HepG2 (cell line): Measurements from ENCODE around the gene PTPRM. TPM values are rescaled to one million over a fixed set of nuclear protein-coding genes. Genes with fewer than 3 reads are reported as not detected.

Source experiments
- ATAC-seq: fragments of 200-7000 bp; cut with Tn5 transposase; 3 replicates; pipeline ENCODE4 v1.9.1; 2020; ENCODE audit warnings: mild to moderate bottlenecking, moderate library complexity
- BruUV-seq: library from RNA; stranded (reverse); fragments of 400-500 nt; replicated peaks from 2 replicates; lab custom pipeline; 2021; lab: Mats Ljungman, UMichigan
- CTCF ChIA-PET: fragments of 300-600 bp; formaldehyde crosslinking; extraction: SDS; loops from one replicate; lab custom pipeline; 2021; ENCODE audit warnings: low total read pairs, inconsistent platforms, low intra/inter-chr PET ratio; lab: Yijun Ruan, JAX
- POLR2A ChIA-PET: fragments of 350-600 bp; sonication (Branson Sonifier 250); formaldehyde crosslinking; loops from one replicate; lab custom pipeline; 2020; ENCODE audit warnings: antibody characterized with exemption, inconsistent platforms; lab: Yijun Ruan, JAX
- DNase-seq: peaks from one replicate; pipeline ENCODE4 v3.0.0-alpha.2; 2015; ENCODE audit warnings: low spot score
- FAIRE-seq: peaks from 3 replicates; lab custom pipeline; 2011; peaks lifted over from hg19 to GRCh38; lab: Jason Lieb, UNC
- H2AFZ ChIP-seq: one replicate; pipeline ENCODE4 v1.6.1; 2011; ENCODE audit warnings: low read length, inconsistent platforms
- H3K27ac ChIP-seq: fragments of 300-600 bp; 3 replicates; pipeline ENCODE4 v1.8.0; 2011; ENCODE audit warnings: mixed run types, mild to moderate bottlenecking, mixed read lengths, low read length, inconsistent platforms; ENCODE audit not compliant: insufficient read depth; ENCODE audit errors: extremely low read length
- H3K27me3 ChIP-seq, 2 experiments: fragments of 200-600 bp in 1 of 2; 2 replicates in 1 of 2; 3 replicates in 1 of 2; pipeline versions ENCODE4 v1.6.0 to v1.8.0; 2011; ENCODE audit warnings: low read length in 2 of 2, mild to moderate bottlenecking in 2 of 2, moderate library complexity in 2 of 2, inconsistent platforms in 1 of 2; ENCODE audit not compliant: insufficient read depth in 2 of 2, control insufficient read depth in 1 of 2
- H3K36me3 ChIP-seq, 2 experiments: fragments of 200-600 bp in 1 of 2; replicated peaks in 1 of 2; 2 replicates in 1 of 2; 3 replicates in 1 of 2; pipeline versions ENCODE4 v1.5.1 to v1.8.0; 2011; ENCODE audit warnings: low read length in 2 of 2, inconsistent platforms in 1 of 2; ENCODE audit not compliant: insufficient read depth in 2 of 2, control insufficient read depth in 1 of 2
- H3K4me1 ChIP-seq: 2 replicates; pipeline ENCODE4 v1.5.1; 2012; ENCODE audit warnings: low read length, inconsistent platforms; ENCODE audit not compliant: insufficient read depth
- H3K4me2 ChIP-seq: 2 replicates; pipeline ENCODE4 v1.6.0; 2011; ENCODE audit warnings: low read depth, low read length, inconsistent platforms
- H3K4me3 ChIP-seq, 3 experiments: fragments of 200-600 bp in 1 of 3; sonication (generic), shearing (Covaris generic) in 1 of 3; replicated peaks in 1 of 3; 2 replicates each; pipeline ENCODE4 v1.5.1; 2011 to 2016; ENCODE audit warnings: low read length in 3 of 3, inconsistent platforms in 2 of 3, low read depth in 2 of 3, mild to moderate bottlenecking in 2 of 3, control low read depth in 1 of 3, mixed read lengths in 1 of 3; ENCODE audit not compliant: insufficient read depth in 1 of 3
- H3K79me2 ChIP-seq: one replicate; pipeline ENCODE4 v1.6.1; 2011; ENCODE audit warnings: low read length, inconsistent platforms; ENCODE audit not compliant: insufficient read depth
- H3K9ac ChIP-seq: 2 replicates; pipeline ENCODE4 v1.6.0; 2011; ENCODE audit warnings: mild to moderate bottlenecking, low read depth, low read length, inconsistent platforms; ENCODE audit not compliant: insufficient read depth
- H3K9me3 ChIP-seq: 2 replicates; pipeline ENCODE4 v1.5.1; 2012; ENCODE audit warnings: mild to moderate bottlenecking, low read length
- H4K20me1 ChIP-seq: 2 replicates; pipeline ENCODE4 v1.6.0; 2011; ENCODE audit warnings: inconsistent platforms, mild to moderate bottlenecking, low read length, moderate library complexity; ENCODE audit not compliant: insufficient read depth
- KLF9 ChIP-seq: IDR thresholded peaks from 2 replicates; pipeline ENCODE4 v1.6.1; 2016; ENCODE audit warnings: low read depth
- NFATC3 ChIP-seq: sonication (generic); formaldehyde crosslinking; IDR thresholded peaks from 2 replicates; pipeline ENCODE4 v1.5.1; 2020; ENCODE audit warnings: mild to moderate bottlenecking, missing genetic modification reagents
- POLR2A ChIP-seq, 2 experiments: IDR thresholded peaks; 2 replicates each; pipeline ENCODE4 v1.6.1; 2011; ENCODE audit warnings: low read depth in 2 of 2, low read length in 2 of 2, mild to moderate bottlenecking in 1 of 2, moderate library complexity in 1 of 2; ENCODE audit not compliant: insufficient read depth in 1 of 2
- THYN1 ChIP-seq: sonication (generic); formaldehyde crosslinking; IDR thresholded peaks from 2 replicates; pipeline ENCODE4 v1.8.1; 2023; ENCODE audit warnings: low read depth, mild to moderate bottlenecking, moderate library complexity, missing genetic modification reagents, borderline replicate concordance
- ZBTB3 ChIP-seq: sonication (generic); formaldehyde crosslinking; IDR thresholded peaks from 2 replicates; pipeline ENCODE4 v1.4.0; 2020; ENCODE audit warnings: low read depth, mild to moderate bottlenecking, moderate library complexity, missing genetic modification reagents, borderline replicate concordance
- ZNF362 ChIP-seq: sonication (generic); formaldehyde crosslinking; IDR thresholded peaks from 2 replicates; pipeline ENCODE4 v1.4.0; 2020; ENCODE audit warnings: missing genetic modification reagents, mild to moderate bottlenecking, borderline replicate concordance
- ZNF451 ChIP-seq: sonication (generic); formaldehyde crosslinking; IDR thresholded peaks from 2 replicates; pipeline ENCODE4 v1.5.0; 2020; ENCODE audit warnings: mild to moderate bottlenecking, missing genetic modification reagents
- ZNF709 ChIP-seq: sonication (generic); formaldehyde crosslinking; IDR thresholded peaks from 2 replicates; pipeline ENCODE4 v1.5.0; 2020; ENCODE audit warnings: mild to moderate bottlenecking, missing genetic modification reagents
- WGBS: methylation state at CpG from one replicate; pipeline ENCODE4 v1.1.6; 2017; ENCODE audit warnings: low lambda C conversion rate; 5-methylcytosine and 5-hydroxymethylcytosine counted together
- in situ Hi-C: cut with HindIII; loops from 2 replicates; pipeline ENCODE4 v1.10.0; 2017; ENCODE audit warnings: low pct_unique_long_range_greater_than_20kb; ENCODE audit not compliant: extremely low pct_ligation_motif_present
- intact Hi-C: fragments of 100-400 bp; cut with micrococcal nuclease; formaldehyde crosslinking; loops from one replicate; pipeline ENCODE4 v1.10.0; 2022; ENCODE audit not compliant: unreplicated experiment
- polyA plus RNA-seq, 8 experiments: library from polyadenylated mRNA; depleted of rRNA in 3 of 8; stranded (reverse) in 7 of 8; unstranded in 1 of 8; fragments of >200 nt; fragmentation: Illumina TruSeq in 4 of 8; extraction: Trizol in 4 of 8; gene quantifications; 2 replicates each; pipeline versions ENCODE4 v1.2.1 to v1.2.3, GENCODE V29; 2011 to 2016; ENCODE audit warnings: low read depth in 4 of 8, missing spikeins in 1 of 8, mixed read lengths in 1 of 8; ENCODE audit not compliant: insufficient read depth in 1 of 8
- total RNA-seq, 5 experiments: library from RNA; depleted of rRNA; stranded (reverse); fragments of >200 nt; fragmentation: Illumina TruSeq; extraction: Trizol; gene quantifications; 2 replicates each; pipeline ENCODE4 v1.2.3, GENCODE V29; 2016; ENCODE audit warnings: low read depth in 1 of 5

The PTPRM gene
- total and polyA plus RNA-seq, 2 of the 13 experiments (the other 11 are each of a cell fraction or from before 2014, with no cell fraction given), result 12.6 to 108 TPM

- no peak for TF ChIP-seq ZNF451
- no peak for TF ChIP-seq THYN1 (CRISPR knock-in tag)
- TF ChIP-seq KLF9 (CRISPR knock-in tag), result no peak
- no peak for TF ChIP-seq ZNF709
- TF ChIP-seq ZBTB3, result no peak
- TF ChIP-seq NFATC3 (CRISPR knock-in tag), result no peak
- peak; percentile 22; the same call in 1 of the 2 replicates for TF ChIP-seq ZNF362 (CRISPR knock-in tag)
Measured at GRCh38 chr18:7803956-7804469, 236.9 kb downstream of the PTPRM start (continued).

DNA sequence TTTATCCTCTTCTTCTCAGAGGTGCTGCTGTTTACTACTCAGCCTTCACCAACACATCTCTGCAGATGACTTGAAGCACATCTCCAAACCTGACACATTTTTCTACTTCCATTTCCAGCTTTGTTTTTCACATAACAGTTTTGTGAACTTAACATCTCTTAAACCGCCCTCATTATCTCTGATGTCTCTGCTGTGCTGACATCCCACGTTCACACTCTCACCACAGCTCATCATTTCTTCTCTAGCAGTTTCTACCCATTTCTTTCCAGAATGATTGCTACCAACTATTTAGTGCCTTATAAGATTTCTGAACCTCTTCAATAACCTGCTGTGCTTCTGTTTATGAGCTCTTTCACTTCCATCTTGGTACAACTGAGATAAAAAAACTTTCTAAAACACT is 238.0 kb downstream of the PTPRM start:
- no peak overlapping the region for H3K4me2 ChIP-seq
- H3K79me2 ChIP-seq, result no peaks in the 10 kb centered on the region
- no peaks in the 10 kb centered on the region for H3K9me3 ChIP-seq
- 92% methylated on average over 2 of the region's 2 CpGs for WGBS
- H3K4me3 ChIP-seq, result no peak overlapping the region
- DNase-seq (no peak), FAIRE-seq (no peak)
- H3K36me3 ChIP-seq, result no peaks in the 10 kb centered on the region
- ChIA-PET CTCF (no interaction called here), POLR2A (no interaction called here)
- in situ Hi-C loops (no loop called here), intact Hi-C loops (loop anchor here (10.0 kb wide), 1 partner anchor 120 kb away; no protein-coding TSS in a partner anchor)
- no peaks in the 10 kb centered on the region for H3K27me3 ChIP-seq
- H3K27ac ChIP-seq, result no peak overlapping the region
- H3K9ac ChIP-seq, result no peak overlapping the region
- TF ChIP-seq POLR2A (IDR thresholded peaks at IDR 0.05; ENCODE audit: insufficient read depth in 1 of 2, low read depth in 2 of 2, low read length in 2 of 2), result no peak
- TF ChIP-seq, all 625 proteins: peak for 0
- H3K4me1 ChIP-seq, result peaks cover 57% of the 10 kb centered on the region
- BruUV-seq, result no TSS peak
- no peak overlapping the region for H2AFZ ChIP-seq
- no peaks in the 10 kb centered on the region for H4K20me1 ChIP-seq
- ATAC-seq, result no peak
